Bronchial epithelial cell (primary cell): ENCODE data around the gene ZNF236. TPM values are rescaled to one million over a fixed set of nuclear protein-coding genes. Genes with fewer than 3 reads are reported as not detected.
A peak's percentile ranks its signal among the peaks of the same experiment; 100 is the strongest.
"Not testable (repeated sequence)": the region's sequence is repeated elsewhere in the genome, so short reads cannot be mapped to it uniquely, and the experiment has no call there.

Experiments used
- DNase-seq: peaks from one replicate; pipeline ENCODE4 v3.0.0-alpha.2; 2010; ENCODE audit warnings: low read depth
- FAIRE-seq: peaks from 2 replicates; lab custom pipeline; 2011; peaks lifted over from hg19 to GRCh38; lab: Jason Lieb, UNC
- H3K27me3 ChIP-seq: 2 replicates; pipeline ENCODE4 v1.5.1; 2011; ENCODE audit warnings: low read length; ENCODE audit not compliant: control insufficient read depth, insufficient read depth
- H3K36me3 ChIP-seq: 2 replicates; pipeline ENCODE4 v1.5.1; 2011; ENCODE audit warnings: low read length; ENCODE audit not compliant: control insufficient read depth, insufficient read depth
- H3K4me3 ChIP-seq: 2 replicates; pipeline ENCODE4 v1.5.1; 2011; ENCODE audit warnings: mild to moderate bottlenecking, low read depth, low read length, control low read depth
- total RNA-seq: library from RNA; depleted of rRNA; stranded (reverse); fragments of >200 nt; gene quantifications from 2 replicates; pipeline ENCODE4 v1.2.1, GENCODE V29; 2014
- TF ChIP-seq, protein P1 (sequence below): IDR thresholded peaks from 2 replicates; pipeline ENCODE4 v1.5.1; 2011; ENCODE audit warnings: mild to moderate bottlenecking, moderate library complexity, low read length, control low read depth, inconsistent platforms; ENCODE audit not compliant: insufficient read depth, severe bottlenecking

Gene ZNF236
- total RNA-seq, 1 donor from 2014 or later: 5.3 TPM

DNA sequence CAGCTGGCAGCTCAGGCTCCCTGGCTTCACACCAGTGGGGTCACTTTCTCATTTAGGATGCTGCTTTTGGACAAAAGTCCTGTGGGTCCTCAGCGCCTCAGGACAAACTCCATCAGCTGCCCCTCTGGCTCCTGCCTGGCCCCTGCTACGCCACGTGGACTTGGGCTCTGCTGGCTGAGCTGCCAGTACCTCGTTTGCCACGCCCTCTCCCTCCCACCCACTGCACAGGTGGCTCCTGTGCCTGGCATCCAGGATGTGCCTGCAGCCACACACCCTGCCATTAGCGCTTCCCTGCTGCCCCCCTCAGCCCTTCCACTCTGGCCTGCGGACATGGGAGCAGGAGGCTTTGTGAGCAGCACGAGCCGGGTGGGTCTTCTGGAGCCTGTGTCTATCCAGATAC is 118.9 kb downstream of the ZNF236 start:
- Histone ChIP-seq H3K36me3 (peaks cover 4% of the 10 kb centered on the region), H3K27me3 (no peaks in the 10 kb centered on the region), H3K4me3 (no peak overlapping the region)
- DNase-seq (no peak), FAIRE-seq (no peak)
- TF ChIP-seq, protein P1, sequence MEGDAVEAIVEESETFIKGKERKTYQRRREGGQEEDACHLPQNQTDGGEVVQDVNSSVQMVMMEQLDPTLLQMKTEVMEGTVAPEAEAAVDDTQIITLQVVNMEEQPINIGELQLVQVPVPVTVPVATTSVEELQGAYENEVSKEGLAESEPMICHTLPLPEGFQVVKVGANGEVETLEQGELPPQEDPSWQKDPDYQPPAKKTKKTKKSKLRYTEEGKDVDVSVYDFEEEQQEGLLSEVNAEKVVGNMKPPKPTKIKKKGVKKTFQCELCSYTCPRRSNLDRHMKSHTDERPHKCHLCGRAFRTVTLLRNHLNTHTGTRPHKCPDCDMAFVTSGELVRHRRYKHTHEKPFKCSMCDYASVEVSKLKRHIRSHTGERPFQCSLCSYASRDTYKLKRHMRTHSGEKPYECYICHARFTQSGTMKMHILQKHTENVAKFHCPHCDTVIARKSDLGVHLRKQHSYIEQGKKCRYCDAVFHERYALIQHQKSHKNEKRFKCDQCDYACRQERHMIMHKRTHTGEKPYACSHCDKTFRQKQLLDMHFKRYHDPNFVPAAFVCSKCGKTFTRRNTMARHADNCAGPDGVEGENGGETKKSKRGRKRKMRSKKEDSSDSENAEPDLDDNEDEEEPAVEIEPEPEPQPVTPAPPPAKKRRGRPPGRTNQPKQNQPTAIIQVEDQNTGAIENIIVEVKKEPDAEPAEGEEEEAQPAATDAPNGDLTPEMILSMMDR: no peak

DNA sequence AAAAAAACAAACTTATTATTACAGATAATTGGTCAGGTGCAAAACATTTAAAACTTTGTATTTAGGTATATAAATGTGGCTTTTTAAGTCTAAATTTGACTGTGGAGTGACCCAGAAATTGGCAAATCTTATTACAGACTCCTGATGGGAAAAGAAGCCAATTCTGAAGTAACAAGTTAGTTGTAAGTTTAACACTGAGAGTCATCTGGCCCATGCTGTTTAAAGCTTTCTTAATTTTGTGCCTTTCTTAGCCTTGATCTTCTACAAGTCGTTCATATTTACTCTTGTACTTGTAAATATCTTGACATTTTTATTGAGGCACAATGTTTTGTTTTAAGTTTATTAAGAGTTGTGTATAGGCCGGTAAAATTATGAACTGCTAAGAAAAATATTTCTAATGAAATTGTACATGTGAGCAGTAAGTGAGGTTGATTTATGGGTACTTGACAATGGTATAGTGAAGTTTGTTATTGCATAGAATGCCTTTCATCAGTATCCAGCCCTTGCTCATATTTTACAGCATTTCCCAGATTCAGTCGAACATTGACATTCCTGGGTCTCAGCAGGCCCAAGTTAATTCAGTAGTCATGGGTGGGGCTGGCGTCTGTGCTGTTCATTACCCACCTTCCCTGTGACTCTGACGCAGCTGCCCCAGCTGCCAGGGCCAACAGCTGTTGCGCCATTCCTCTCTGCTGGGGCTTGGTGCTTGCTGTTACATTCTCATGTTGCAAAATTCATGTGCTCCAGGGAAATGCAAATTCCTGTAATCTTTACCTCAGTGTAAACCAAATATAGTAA is 121.4 kb downstream of the ZNF236 start:
- Histone ChIP-seq H3K36me3 (peaks cover under 1% of the 10 kb centered on the region), H3K27me3 (no peaks in the 10 kb centered on the region), H3K4me3 (no peak overlapping the region)
- peak; percentile 39 for DNase-seq
- TF ChIP-seq, protein P1: no peak
- FAIRE-seq: no peak

DNA sequence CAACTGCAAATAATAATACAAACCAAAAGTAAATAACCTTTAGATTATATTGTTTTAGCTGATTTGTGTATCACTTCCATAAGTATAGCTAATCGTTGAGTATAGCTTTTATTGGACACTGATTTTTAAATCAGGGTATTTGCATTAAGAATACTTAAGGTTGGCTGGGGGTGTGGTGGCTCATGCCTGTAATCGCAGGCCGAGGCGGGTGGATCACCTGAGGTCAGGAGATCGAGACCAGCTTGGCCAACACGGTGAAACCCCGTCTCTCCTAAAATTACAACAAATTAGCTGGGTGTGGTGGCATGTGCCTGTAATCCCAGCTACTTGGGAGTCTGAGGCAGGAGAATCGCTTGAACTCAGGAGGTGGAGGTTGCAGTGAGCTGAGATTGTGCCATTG is 122.0 kb downstream of the ZNF236 start:
- not testable (repeated sequence) for FAIRE-seq, H3K36me3 ChIP-seq, DNase-seq, H3K27me3 ChIP-seq, H3K4me3 ChIP-seq

DNA sequence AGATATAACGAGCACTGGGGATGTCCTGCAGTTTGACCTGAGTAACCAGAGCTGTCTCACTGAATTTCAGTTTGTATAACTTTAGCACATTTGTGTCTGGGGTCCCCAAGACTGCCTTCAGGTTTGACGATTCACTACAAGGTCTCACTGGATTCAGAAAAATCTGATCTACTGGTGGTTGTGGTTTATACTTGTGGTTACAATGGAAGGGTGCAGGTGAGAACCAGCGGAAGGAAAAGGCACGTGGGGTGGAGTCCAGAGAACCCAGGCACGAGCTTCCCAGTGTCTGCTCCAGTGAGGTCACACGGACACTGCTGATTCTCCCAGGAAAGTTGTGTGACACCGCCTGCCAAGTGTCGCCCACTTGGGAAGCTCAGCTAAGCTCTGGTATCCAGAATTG is 126.0 kb downstream of the ZNF236 start:
- Histone ChIP-seq H3K27me3 (no peaks in the 10 kb centered on the region), H3K4me3 (no peak overlapping the region), H3K36me3 (no peaks in the 10 kb centered on the region)
- FAIRE-seq (no peak), DNase-seq (no peak)
- TF ChIP-seq, protein P1: no peak

DNA sequence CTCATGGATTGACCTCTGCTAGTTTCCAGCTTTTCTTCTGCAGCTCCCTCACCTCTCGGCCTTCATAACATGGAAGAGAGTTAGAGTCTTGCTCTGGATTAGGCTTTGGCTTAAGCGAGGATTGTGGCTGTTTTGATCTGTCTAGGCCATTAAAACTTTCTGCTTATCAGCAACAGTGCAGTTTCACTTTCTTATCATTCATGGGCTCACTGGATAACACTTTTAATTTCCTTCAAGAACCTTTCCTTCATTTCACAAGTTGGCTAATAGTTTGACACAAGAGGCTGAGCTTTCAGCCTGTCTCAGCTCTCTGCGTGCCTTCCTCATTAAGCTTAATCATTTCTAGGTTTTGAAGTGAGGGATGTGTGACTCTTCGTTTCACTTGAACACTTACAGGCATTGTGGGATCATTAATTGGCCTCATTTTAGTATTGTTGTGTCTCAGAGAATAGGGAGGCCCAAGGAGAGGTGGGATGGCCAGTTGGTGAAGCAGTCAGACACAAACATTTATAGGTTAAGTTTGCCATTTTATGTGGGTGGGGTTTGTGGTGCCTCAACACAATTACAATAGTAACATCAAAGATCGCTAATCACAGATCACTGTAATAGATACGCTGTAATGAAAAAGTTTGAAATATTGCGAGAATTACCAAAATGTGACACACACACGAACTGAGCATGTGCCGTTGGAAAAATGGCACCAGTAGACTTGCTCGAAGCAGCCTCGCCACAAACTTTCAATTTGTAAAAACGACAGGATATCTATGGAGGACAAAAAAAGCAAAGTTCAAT is 129.3 kb downstream of the ZNF236 start:
- DNase-seq (no peak), FAIRE-seq (peak; percentile 23)
- no peaks in the 10 kb centered on the region for H3K27me3 ChIP-seq
- H3K4me3 ChIP-seq: no peak overlapping the region
- TF ChIP-seq, protein P1: no peak
- H3K36me3 ChIP-seq: peaks cover 2% of the 10 kb centered on the region

DNA sequence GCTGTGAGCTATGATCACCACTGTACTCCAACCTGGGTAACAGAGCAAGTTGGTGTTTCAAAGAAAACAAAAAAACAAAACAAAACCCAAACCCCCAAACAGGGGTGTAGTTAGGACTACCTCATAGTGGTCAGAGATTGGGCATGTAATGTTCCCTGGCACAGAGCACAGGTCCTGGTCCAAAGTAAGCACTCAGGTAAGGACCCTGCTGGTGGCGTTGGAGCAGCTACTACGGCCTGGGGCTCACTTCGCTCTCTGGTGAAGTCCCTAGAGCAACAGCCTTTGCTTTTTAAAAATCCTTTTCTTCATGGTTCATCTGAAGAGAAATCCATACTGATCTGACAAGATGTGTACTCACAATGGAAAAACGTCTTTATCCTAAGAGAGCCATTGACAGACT is 130.4 kb downstream of the ZNF236 start:
- no peak overlapping the region for H3K4me3 ChIP-seq
- no peaks in the 10 kb centered on the region for H3K27me3 ChIP-seq
- TF ChIP-seq, protein P1: no peak
- DNase-seq (no peak), FAIRE-seq (peak; percentile 7)
- peaks cover 2% of the 10 kb centered on the region for H3K36me3 ChIP-seq
